Cerebellar nuclear complex (tissue), 1 donor: Measurements from ENCODE around the gene FIZ1.
"Not testable (repeated sequence)": the region's sequence is repeated elsewhere in the genome, so short reads cannot be mapped to it uniquely, and the experiment has no call there.

ENCODE experiments used
- DNase-seq, 2 experiments: peaks; one replicate each; lab custom pipeline; 2025; lab: John Stamatoyannopoulos, UW

The FIZ1 gene

GRCh38 chr19:55593096-55593772, 6.1 kb downstream of the FIZ1 start:
- DNase-seq, result no peak

- no peak for DNase-seq
Observed at GRCh38 chr19:55592391-55593090, 6.8 kb downstream of the FIZ1 start.

GRCh38 chr19:55591555-55591954, 7.8 kb downstream of the FIZ1 start:
- no peak for DNase-seq

DNA sequence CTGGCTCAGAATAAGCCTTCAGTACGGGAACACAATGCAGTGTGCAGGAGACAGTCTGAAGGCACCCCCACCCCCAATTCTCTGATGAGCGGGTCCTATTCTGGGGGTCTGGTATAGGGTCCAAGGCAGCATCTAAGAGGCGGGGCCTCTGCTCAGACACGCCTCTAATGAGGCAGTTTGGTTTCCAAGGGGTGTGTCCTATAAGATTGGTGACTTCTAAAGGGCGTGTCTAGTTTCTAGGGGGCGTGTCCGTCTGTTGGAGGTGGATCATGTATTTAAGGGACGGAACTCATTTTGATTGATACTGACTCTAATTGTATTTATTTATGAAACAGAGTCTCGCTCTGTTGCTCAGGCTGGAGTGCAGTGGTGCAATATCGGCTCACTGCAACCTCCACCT, 8.7 kb downstream of the FIZ1 start:
- no peak for DNase-seq

- no peak for DNase-seq
Observed at GRCh38 chr19:55590109-55590508, 9.2 kb downstream of the FIZ1 start.

- no peak for DNase-seq
Observed at GRCh38 chr19:55588738-55589137, 10.6 kb downstream of the FIZ1 start.

- DNase-seq, result peak; percentile 61 to 96
Observed at GRCh38 chr19:55586976-55587668, 12.2 kb downstream of the FIZ1 start.

GRCh38 chr19:55585658-55586339, 13.5 kb downstream of the FIZ1 start:
- DNase-seq, result no peak

GRCh38 chr19:55584871-55585270, 14.4 kb downstream of the FIZ1 start:
- no peak for DNase-seq

DNA sequence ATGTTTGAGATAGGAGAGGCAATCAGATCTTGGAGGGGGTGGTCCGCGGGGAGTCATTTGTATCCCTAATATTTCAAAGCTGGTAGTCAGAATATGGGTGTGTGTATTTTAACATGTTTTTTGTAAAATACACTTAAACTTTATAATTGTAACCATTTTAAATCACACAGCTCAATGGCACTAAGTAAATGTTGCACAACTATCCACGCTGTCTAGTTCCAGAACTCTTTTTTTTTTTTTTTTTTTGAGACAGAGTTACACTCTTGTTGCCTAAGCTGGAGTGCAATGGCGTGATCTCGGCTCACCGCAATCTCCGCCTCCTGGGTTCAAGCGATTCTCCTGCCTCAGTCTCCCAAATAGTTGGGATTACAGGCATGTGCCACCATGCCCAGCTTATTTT, 15.4 kb downstream of the FIZ1 start:
- DNase-seq, result not testable (repeated sequence)

DNA sequence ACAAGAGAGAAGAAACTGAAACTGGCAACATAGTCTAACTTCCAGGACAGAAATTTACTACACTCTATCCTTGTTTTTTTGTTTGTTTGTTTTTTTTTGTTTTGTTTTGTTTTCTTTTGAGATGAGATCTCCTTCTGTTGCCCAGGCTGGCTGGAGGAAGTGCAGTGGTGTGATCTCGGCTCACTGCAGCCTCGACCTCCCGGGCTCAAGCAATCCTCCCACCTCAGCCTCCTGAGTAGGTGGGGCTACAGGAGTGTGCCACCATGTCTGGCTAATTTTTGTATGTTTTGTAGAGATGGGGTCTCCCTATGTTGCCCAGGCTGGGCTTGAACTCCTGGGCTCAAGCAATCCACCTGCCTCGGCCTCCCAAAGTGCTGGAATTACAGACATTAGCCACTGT, 17.0 kb downstream of the FIZ1 start:
- DNase-seq, result not testable (repeated sequence)

DNA sequence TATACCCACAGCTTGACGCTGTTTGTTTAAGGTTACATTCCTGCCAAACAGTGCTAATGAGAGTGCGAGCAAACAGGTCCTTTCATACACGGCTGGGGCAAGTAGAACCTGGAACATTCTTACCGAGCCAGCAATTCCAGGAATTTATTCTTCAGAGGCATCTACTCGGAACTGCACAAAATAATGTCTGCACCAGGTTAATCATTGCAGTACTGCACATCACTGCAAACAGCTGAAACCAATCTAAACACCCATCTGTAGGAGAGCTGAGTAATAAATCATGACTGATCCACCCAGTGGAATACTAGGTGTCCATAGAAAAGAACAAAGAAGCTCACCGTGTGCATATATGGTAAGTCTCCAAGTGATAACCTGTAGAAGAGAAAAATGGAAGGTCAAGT, 17.5 kb downstream of the FIZ1 start:
- no peak for DNase-seq

DNA sequence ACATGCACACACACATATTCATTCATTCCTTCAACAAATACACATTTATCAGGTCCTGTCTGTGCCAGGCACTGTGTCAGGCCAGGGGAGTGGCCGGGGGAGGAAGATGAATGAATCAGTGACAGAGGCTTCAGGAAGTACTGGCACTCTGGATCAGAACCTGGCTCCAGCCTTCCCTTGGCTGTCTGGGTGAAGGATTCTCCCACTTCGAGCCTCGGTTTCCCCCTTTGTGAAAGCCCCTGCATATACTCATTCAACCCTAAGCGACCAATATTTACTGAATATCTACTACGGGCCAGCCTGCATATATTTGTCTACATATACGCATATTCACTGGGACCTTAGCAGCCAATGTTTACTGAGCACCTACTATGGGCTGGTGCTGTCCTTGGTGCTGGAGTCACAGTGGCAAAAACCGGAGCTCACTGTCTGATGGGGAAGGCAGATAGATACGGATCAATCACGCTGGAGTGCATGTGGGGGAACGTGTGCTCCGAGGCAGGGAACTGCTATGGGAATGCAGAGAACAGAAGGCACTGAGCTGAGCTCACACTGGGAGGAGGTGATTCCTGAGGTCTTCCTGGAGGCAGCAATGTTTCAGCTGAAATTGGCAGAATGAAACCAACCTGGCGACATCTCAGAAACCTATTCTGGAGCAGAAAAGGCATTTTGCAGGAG, 18.0 kb downstream of the FIZ1 start:
- no peak for DNase-seq

GRCh38 chr19:55580628-55581144, 18.6 kb downstream of the FIZ1 start, which contains the start of gene ZNF579:
ZNF579 (minus strand) TSS chr19:55580848; CDS start chr19:55579639, 1,209 bp downstream.
- peak in 1 of 2 experiments; percentile 54 for DNase-seq

GRCh38 chr19:55579766-55580621, 19.3 kb downstream of the FIZ1 start:
- no peak for DNase-seq

GRCh38 chr19:55578761-55579747, 20.3 kb downstream of the FIZ1 start:
- no peak for DNase-seq

DNA sequence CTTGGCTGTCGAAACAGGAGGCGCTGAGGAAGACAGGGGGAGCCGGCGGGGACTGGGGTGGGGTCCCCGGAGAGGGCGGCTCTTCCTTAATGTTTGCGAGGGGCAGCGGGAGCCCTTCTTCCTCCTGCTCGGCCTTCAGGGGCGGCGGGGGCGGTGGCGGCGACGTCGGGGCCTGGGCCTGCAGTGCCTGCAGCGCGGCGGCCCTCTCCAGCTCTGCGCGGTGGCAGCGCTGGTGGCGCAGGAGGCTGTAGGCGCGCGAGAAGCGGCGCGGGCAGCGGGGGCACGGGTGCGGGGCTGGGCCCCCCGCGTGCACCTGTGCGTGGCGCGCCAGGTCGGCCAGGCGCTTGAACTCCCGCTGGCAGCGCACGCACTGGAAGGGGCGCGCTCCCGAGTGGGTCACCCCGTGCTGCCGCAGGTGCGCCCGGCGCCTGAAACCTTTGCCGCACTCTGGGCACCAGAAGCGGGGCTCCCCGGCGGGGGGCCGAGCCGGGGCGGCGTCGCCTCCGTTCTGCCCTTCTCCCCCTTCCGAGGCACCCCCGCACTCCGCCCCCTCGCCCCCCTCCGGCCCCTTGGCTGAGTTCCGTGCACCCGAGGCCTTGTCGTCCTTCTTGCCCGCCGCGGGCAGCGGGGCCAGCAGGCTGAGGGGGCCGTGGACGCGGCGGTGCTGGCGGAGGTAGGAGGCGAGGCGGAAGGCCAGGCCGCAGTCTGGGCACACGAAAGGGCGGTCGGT, 21.1 kb downstream of the FIZ1 start:
- DNase-seq, result no peak

- DNase-seq, result no peak
Observed at GRCh38 chr19:55576746-55577145, 22.6 kb downstream of the FIZ1 start.

- not testable (repeated sequence) for DNase-seq
Observed at GRCh38 chr19:55573929-55574328, 25.4 kb downstream of the FIZ1 start.
